Measurements from ENCODE around the gene KIAA1671. TPM values are rescaled to one million over a fixed set of nuclear protein-coding genes. Genes with fewer than 3 reads are reported as not detected.

Gene KIAA1671
- total RNA-seq, 2 experiments from 2014 or later = 25.4 to 27.0 TPM

GRCh38 chr22:25104367-25104766 lies 151.9 kb downstream of the KIAA1671 start:
- ChIA-PET POLR2A (no interaction called here), CTCF (no interaction called here)
- Mint-ChIP-seq H3K9me3 (peaks cover 5% of the 10 kb centered on the region), H3K27me3 (no peaks in the 10 kb centered on the region), H3K27ac (no peak overlapping the region), H3K4me1 (peaks cover 2% of the 10 kb centered on the region), H3K4me3 (no peak overlapping the region), H3K36me3 (ENCODE audit: low read depth) (peaks cover 12% of the 10 kb centered on the region)
- no peak for DNase-seq

GRCh38 chr22:25105817-25106650 lies 153.5 kb downstream of the KIAA1671 start:
- no peak overlapping the region for H3K4me3 Mint-ChIP-seq
- DNase-seq = no peak
- peaks cover 17% of the 10 kb centered on the region for H3K4me1 Mint-ChIP-seq
- peaks cover 16% of the 10 kb centered on the region for H3K36me3 Mint-ChIP-seq (ENCODE audit: low read depth)
- H3K27me3 Mint-ChIP-seq = no peaks in the 10 kb centered on the region
- peaks cover 5% of the 10 kb centered on the region for H3K9me3 Mint-ChIP-seq
- no peak overlapping the region for H3K27ac Mint-ChIP-seq
- ChIA-PET CTCF (interaction anchor here (1.3 kb wide), 1 partner anchor 10 kb away, joined by 3 read pairs; no protein-coding TSS in a partner anchor), POLR2A (no interaction called here)

- Mint-ChIP-seq H3K4me3 (peak overlapping the region; percentile 61), H3K27me3 (no peaks in the 10 kb centered on the region), H3K36me3 (ENCODE audit: low read depth) (peaks cover 16% of the 10 kb centered on the region), H3K9me3 (peaks cover 5% of the 10 kb centered on the region), H3K4me1 (peaks cover 24% of the 10 kb centered on the region), H3K27ac (no peak overlapping the region)
- DNase-seq = no peak
- ChIA-PET POLR2A (no interaction called here), CTCF (interaction anchor here (1.6 to 2.4 kb wide), 3 partner anchors 13 to 40 kb away, joined by 5 to 8 read pairs (median 6); no protein-coding TSS in a partner anchor)
Measured at GRCh38 chr22:25109878-25110595, 157.5 kb downstream of the KIAA1671 start.

- H3K4me1 Mint-ChIP-seq = peaks cover 24% of the 10 kb centered on the region
- peaks cover 5% of the 10 kb centered on the region for H3K9me3 Mint-ChIP-seq
- H3K4me3 Mint-ChIP-seq = peak overlapping the region; percentile 61
- DNase-seq = no peak
- ChIA-PET POLR2A (no interaction called here), CTCF (interaction anchor here (1.6 to 2.4 kb wide), 3 partner anchors 13 to 41 kb away, joined by 5 to 8 read pairs (median 6); no protein-coding TSS in a partner anchor)
- peaks cover 16% of the 10 kb centered on the region for H3K36me3 Mint-ChIP-seq (ENCODE audit: low read depth)
- no peaks in the 10 kb centered on the region for H3K27me3 Mint-ChIP-seq
- no peak overlapping the region for H3K27ac Mint-ChIP-seq
Measured at GRCh38 chr22:25110596-25110845, 158.0 kb downstream of the KIAA1671 start.

- peaks cover 16% of the 10 kb centered on the region for H3K36me3 Mint-ChIP-seq (ENCODE audit: low read depth)
- ChIA-PET CTCF (interaction anchor here (0.6 to 2.4 kb wide), 5 partner anchors 12 to 1175 kb away, joined by 3 to 8 read pairs (median 5); no protein-coding TSS in a partner anchor), POLR2A (no interaction called here)
- peaks cover 5% of the 10 kb centered on the region for H3K9me3 Mint-ChIP-seq
- H3K27me3 Mint-ChIP-seq = no peaks in the 10 kb centered on the region
- DNase-seq = peak; percentile 53
- H3K27ac Mint-ChIP-seq = peak overlapping the region; percentile 67
- peak overlapping the region; percentile 61 for H3K4me3 Mint-ChIP-seq
- peaks cover 24% of the 10 kb centered on the region for H3K4me1 Mint-ChIP-seq
Measured at GRCh38 chr22:25110846-25111578, 158.5 kb downstream of the KIAA1671 start.

- ChIA-PET POLR2A (no interaction called here), CTCF (interaction anchor here (0.6 to 2.4 kb wide), 5 partner anchors 11 to 1174 kb away, joined by 3 to 8 read pairs (median 5); no protein-coding TSS in a partner anchor)
- H3K4me1 Mint-ChIP-seq = peaks cover 22% of the 10 kb centered on the region
- peak overlapping the region; percentile 32 for H3K4me3 Mint-ChIP-seq
- peaks cover 16% of the 10 kb centered on the region for H3K36me3 Mint-ChIP-seq (ENCODE audit: low read depth)
- no peak for DNase-seq
- peaks cover 5% of the 10 kb centered on the region for H3K9me3 Mint-ChIP-seq
- peak overlapping the region; percentile 36 for H3K27ac Mint-ChIP-seq
- H3K27me3 Mint-ChIP-seq = no peaks in the 10 kb centered on the region
Measured at GRCh38 chr22:25111579-25112517, 159.3 kb downstream of the KIAA1671 start.

- H3K27ac Mint-ChIP-seq = peak overlapping the region; percentile 36
- no peak for DNase-seq
- H3K4me1 Mint-ChIP-seq = peaks cover 22% of the 10 kb centered on the region
- no peak overlapping the region for H3K4me3 Mint-ChIP-seq
- ChIA-PET POLR2A (no interaction called here), CTCF (no interaction called here)
- H3K27me3 Mint-ChIP-seq = no peaks in the 10 kb centered on the region
- peaks cover 18% of the 10 kb centered on the region for H3K36me3 Mint-ChIP-seq (ENCODE audit: low read depth)
- peaks cover 5% of the 10 kb centered on the region for H3K9me3 Mint-ChIP-seq
Measured at GRCh38 chr22:25112538-25113253, 160.2 kb downstream of the KIAA1671 start.

GRCh38 chr22:25113316-25113721 lies 160.8 kb downstream of the KIAA1671 start:
- Mint-ChIP-seq H3K36me3 (ENCODE audit: low read depth) (peaks cover 12% of the 10 kb centered on the region), H3K27ac (no peak overlapping the region), H3K9me3 (peaks cover 5% of the 10 kb centered on the region), H3K4me3 (no peak overlapping the region), H3K27me3 (no peaks in the 10 kb centered on the region), H3K4me1 (peaks cover 22% of the 10 kb centered on the region)
- ChIA-PET POLR2A (no interaction called here), CTCF (no interaction called here)
- no peak for DNase-seq

- Mint-ChIP-seq H3K36me3 (ENCODE audit: low read depth) (peaks cover 6% of the 10 kb centered on the region), H3K27ac (no peak overlapping the region), H3K4me1 (peaks cover 24% of the 10 kb centered on the region), H3K4me3 (no peak overlapping the region), H3K9me3 (no peaks in the 10 kb centered on the region), H3K27me3 (no peaks in the 10 kb centered on the region)
- ChIA-PET CTCF (no interaction called here), POLR2A (no interaction called here)
- no peak for DNase-seq
Measured at GRCh38 chr22:25114369-25115362, 162.2 kb downstream of the KIAA1671 start.

GRCh38 chr22:25119609-25120008 lies 167.1 kb downstream of the KIAA1671 start:
- no peak for DNase-seq
- Mint-ChIP-seq H3K27ac (peak overlapping the region; percentile 64), H3K4me3 (no peak overlapping the region), H3K9me3 (peaks cover 3% of the 10 kb centered on the region), H3K27me3 (no peaks in the 10 kb centered on the region), H3K4me1 (peaks cover 3% of the 10 kb centered on the region), H3K36me3 (ENCODE audit: low read depth) (peaks cover 23% of the 10 kb centered on the region)
- CTCF ChIA-PET = interaction anchor here (0.6 kb wide), 1 partner anchor 9 kb away, joined by 3 read pairs; no protein-coding TSS in a partner anchor
- POLR2A ChIA-PET = no interaction called here

GRCh38 chr22:25120093-25120561 lies 167.6 kb downstream of the KIAA1671 start:
- H3K4me3 Mint-ChIP-seq = no peak overlapping the region
- H3K27ac Mint-ChIP-seq = peak overlapping the region; percentile 17
- no peak for DNase-seq
- CTCF ChIA-PET = interaction anchor here (0.6 kb wide), 1 partner anchor 9 kb away, joined by 3 read pairs; no protein-coding TSS in a partner anchor
- POLR2A ChIA-PET = no interaction called here
- H3K36me3 Mint-ChIP-seq (ENCODE audit: low read depth) = peaks cover 23% of the 10 kb centered on the region
- H3K9me3 Mint-ChIP-seq = peaks cover 3% of the 10 kb centered on the region
- peaks cover 3% of the 10 kb centered on the region for H3K4me1 Mint-ChIP-seq
- H3K27me3 Mint-ChIP-seq = no peaks in the 10 kb centered on the region

All from activated CD4-positive, alpha-beta T cell treated with anti-CD3 and anti-CD28 coated beads, Interleukin-2, amount 10 ng/mL, durations not matched to agents 7 days and 5 days (primary cell).